NCI-H128 (cell line): Measurements from ENCODE around the gene RNF135.
"Not testable (repeated sequence)": the region's sequence is repeated elsewhere in the genome, so short reads cannot be mapped to it uniquely, and the experiment has no call there.

Experiments
- DNase-seq: peaks from one replicate; lab custom pipeline; 2025; ENCODE audit not compliant: unreplicated experiment; lab: John Stamatoyannopoulos, UW

RNF135 gene

GRCh38 chr17:30997842-30998241, 27.0 kb downstream of the RNF135 start:
- no peak for DNase-seq

- no peak for DNase-seq
Observed at GRCh38 chr17:31002047-31002446, 31.2 kb downstream of the RNF135 start.

GRCh38 chr17:31003225-31003866, 32.5 kb downstream of the RNF135 start:
- no peak for DNase-seq

GRCh38 chr17:31004160-31004559, 33.3 kb downstream of the RNF135 start:
- no peak for DNase-seq

- no peak for DNase-seq
Observed at GRCh38 chr17:31007695-31008373, 37.0 kb downstream of the RNF135 start.

- no peak for DNase-seq
Observed at GRCh38 chr17:31008374-31009041, 37.7 kb downstream of the RNF135 start.

- DNase-seq = not testable (repeated sequence)
Observed at GRCh38 chr17:31009042-31009702, 38.3 kb downstream of the RNF135 start.

GRCh38 chr17:31010014-31010413, 39.2 kb downstream of the RNF135 start:
- not testable (repeated sequence) for DNase-seq

- DNase-seq = no peak
Observed at GRCh38 chr17:31013844-31014243, 43.0 kb downstream of the RNF135 start.

- DNase-seq = no peak
Observed at GRCh38 chr17:31015639-31016038, 44.8 kb downstream of the RNF135 start.

- DNase-seq = no peak
Observed at GRCh38 chr17:31019004-31019403, 48.2 kb downstream of the RNF135 start.

- DNase-seq = not testable (repeated sequence)
Observed at GRCh38 chr17:31023171-31023570, 52.3 kb downstream of the RNF135 start.

GRCh38 chr17:31031841-31032240, 61.0 kb downstream of the RNF135 start:
- no peak for DNase-seq

GRCh38 chr17:31035611-31036010, 64.8 kb downstream of the RNF135 start:
- not testable (repeated sequence) for DNase-seq

- not testable (repeated sequence) for DNase-seq
Observed at GRCh38 chr17:31040837-31041236, 70.0 kb downstream of the RNF135 start.

GRCh38 chr17:31042378-31042777, 71.5 kb downstream of the RNF135 start:
- DNase-seq = not testable (repeated sequence)

- DNase-seq = not testable (repeated sequence)
Observed at GRCh38 chr17:31046856-31047425, 76.1 kb downstream of the RNF135 start.

GRCh38 chr17:31048142-31048541, 77.3 kb downstream of the RNF135 start:
- DNase-seq = no peak

- no peak for DNase-seq
Observed at GRCh38 chr17:31048780-31049179, 77.9 kb downstream of the RNF135 start.
